Loucy (cell line): ENCODE results near the gene LRRC23.

Experiments
- H2AFZ ChIP-seq: fragments of 200-600 bp; sonication (generic); 2 replicates; pipeline ENCODE4 v1.6.0; 2016; ENCODE audit warnings: antibody characterized with exemption, mild to moderate bottlenecking, low read length, moderate library complexity
- H3F3A ChIP-seq: fragments of 200-600 bp; 2 replicates; pipeline ENCODE4 v1.6.0; 2016; ENCODE audit warnings: antibody characterized with exemption, low read depth, mild to moderate bottlenecking
- H3K27me3 ChIP-seq: fragments of 200-600 bp; sonication (generic); 2 replicates; pipeline ENCODE4 v1.6.1; 2014; ENCODE audit warnings: low read length, mild to moderate bottlenecking; ENCODE audit not compliant: insufficient read depth, poor library complexity, severe bottlenecking
- H3K36me3 ChIP-seq: fragments of 200-600 bp; sonication (generic); 2 replicates; pipeline ENCODE4 v1.6.1; 2016; ENCODE audit warnings: low read length; ENCODE audit not compliant: insufficient read depth
- H3K4me1 ChIP-seq: fragments of 200-600 bp; sonication (generic); 2 replicates; pipeline ENCODE4 v1.5.1; 2014; ENCODE audit warnings: low read length, mild to moderate bottlenecking; ENCODE audit not compliant: insufficient read depth, poor library complexity, severe bottlenecking
- H3K4me2 ChIP-seq: fragments of 200-600 bp; sonication (generic); 2 replicates; pipeline ENCODE4 v1.6.0; 2014; ENCODE audit warnings: antibody characterized with exemption, low read length, low read depth, mild to moderate bottlenecking; ENCODE audit not compliant: poor library complexity, severe bottlenecking
- H3K4me3 ChIP-seq: fragments of 200-600 bp; sonication (generic); 2 replicates; pipeline ENCODE4 v1.5.1; 2014; ENCODE audit warnings: low read length, mild to moderate bottlenecking, mixed read lengths; ENCODE audit not compliant: poor library complexity, severe bottlenecking
- H3K79me2 ChIP-seq: fragments of 200-600 bp; sonication (generic); 2 replicates; pipeline ENCODE4 v1.6.1; 2014; ENCODE audit warnings: low read length; ENCODE audit not compliant: insufficient read depth
- H3K9ac ChIP-seq: fragments of 200-600 bp; sonication (generic); 2 replicates; pipeline ENCODE4 v1.6.0; 2014; ENCODE audit warnings: mild to moderate bottlenecking, low read depth, low read length, moderate library complexity; ENCODE audit not compliant: poor library complexity, severe bottlenecking
- H3K9me2 ChIP-seq: fragments of 200-600 bp; sonication (generic); replicated peaks from 2 replicates; pipeline ENCODE4 v1.6.1; 2016; ENCODE audit warnings: low read depth, low read length, mixed read lengths
- H3K9me3 ChIP-seq: fragments of 200-600 bp; sonication (generic); 2 replicates; pipeline ENCODE4 v1.6.1; 2014; ENCODE audit warnings: mild to moderate bottlenecking, antibody characterized with exemption, low read length, low read depth; ENCODE audit not compliant: insufficient read depth
- H4K20me1 ChIP-seq: fragments of 200-600 bp; sonication (generic); 2 replicates; pipeline ENCODE4 v1.6.0; 2014; ENCODE audit warnings: antibody characterized with exemption, low read length, mild to moderate bottlenecking; ENCODE audit not compliant: insufficient read depth, poor library complexity, severe bottlenecking
- CTCF ChIP-seq: fragments of 200-600 bp; sonication (generic); conservative IDR thresholded peaks from 2 replicates; pipeline ENCODE4 v1.5.1; 2014; ENCODE audit warnings: mild to moderate bottlenecking, antibody characterized with exemption, low read length
- EZH2phosphoT487 ChIP-seq: fragments of 200-600 bp; IDR thresholded peaks from 2 replicates; pipeline ENCODE4 v1.6.1; 2018; ENCODE audit warnings: antibody characterized with exemption, mild to moderate bottlenecking, moderate library complexity, borderline replicate concordance

LRRC23 gene

GRCh38 chr12:6866163-6866919, 38.3 kb upstream of the LRRC23 start:
- peak overlapping the region; percentile 97 for H3K9ac ChIP-seq
- H3K36me3 ChIP-seq: peaks cover 64% of the 10 kb centered on the region; the same call in 1 of the 2 replicates
- H3K9me2 ChIP-seq: no peaks in the 10 kb centered on the region
- no peaks in the 10 kb centered on the region for H3K9me3 ChIP-seq
- H3K4me2 ChIP-seq: peak overlapping the region; percentile 87
- no peaks in the 10 kb centered on the region; the same call in 1 of the 2 replicates for H3F3A ChIP-seq
- no peak for TF ChIP-seq CTCF
- no peak for TF ChIP-seq EZH2phosphoT487
- H3K27me3 ChIP-seq: peaks cover 4% of the 10 kb centered on the region
- H3K79me2 ChIP-seq: peaks cover 45% of the 10 kb centered on the region
- peaks cover 34% of the 10 kb centered on the region for H4K20me1 ChIP-seq
- no peak overlapping the region for H2AFZ ChIP-seq
- peak overlapping the region; percentile 94 for H3K4me3 ChIP-seq
- peaks cover 24% of the 10 kb centered on the region for H3K4me1 ChIP-seq

- Histone ChIP-seq H3K9me2 (no peaks in the 10 kb centered on the region), H2AFZ (peak overlapping the region; percentile 76), H3F3A (peaks cover 4% of the 10 kb centered on the region; the same call in 1 of the 2 replicates), H3K4me1 (peaks cover 29% of the 10 kb centered on the region), H3K9me3 (no peaks in the 10 kb centered on the region), H3K4me2 (peak overlapping the region; percentile 87), H3K79me2 (peaks cover 47% of the 10 kb centered on the region), H3K4me3 (peak overlapping the region; percentile 94), H4K20me1 (peaks cover 40% of the 10 kb centered on the region), H3K9ac (peak overlapping the region; percentile 97), H3K36me3 (peaks cover 59% of the 10 kb centered on the region; the same call in 1 of the 2 replicates), H3K27me3 (peaks cover 4% of the 10 kb centered on the region)
- TF ChIP-seq CTCF (no peak), EZH2phosphoT487 (no peak)
Measured at GRCh38 chr12:6866920-6867412, 37.7 kb upstream of the LRRC23 start.

GRCh38 chr12:6867413-6868210, 37.0 kb upstream of the LRRC23 start, which contains the start of gene TPI1:
TPI1 (plus strand) TSS chr12:6867531; CDS start chr12:6867567, 36 bp downstream.
- Histone ChIP-seq H2AFZ (peak within 1 kb of the TSS; percentile 76), H3K27me3 (peaks cover 4% of the 10 kb centered on the region), H3F3A (peaks cover 5% of the 10 kb centered on the region; the same call in 1 of the 2 replicates), H3K36me3 (peaks cover 53% of the 10 kb centered on the region; the same call in 1 of the 2 replicates), H3K4me2 (peak within 1 kb of the TSS; percentile 98), H3K4me3 (peak within 1 kb of the TSS; percentile 94), H3K79me2 (peaks cover 54% of the 10 kb centered on the region), H4K20me1 (peaks cover 46% of the 10 kb centered on the region), H3K9ac (peak within 1 kb of the TSS; percentile 97), H3K9me3 (no peaks in the 10 kb centered on the region), H3K9me2 (no peaks in the 10 kb centered on the region), H3K4me1 (peaks cover 34% of the 10 kb centered on the region)
- TF ChIP-seq EZH2phosphoT487 (no peak), CTCF (no peak)
